Vagina (tissue), 2 donors: Measurements from ENCODE around the gene DUSP21. TPM values are rescaled to one million over a fixed set of nuclear protein-coding genes. Genes with fewer than 3 reads are reported as not detected.

Source experiments
- DNase-seq, 2 donors: peaks; one replicate each; pipeline ENCODE4 v3.0.0-alpha.2; 2017; ENCODE audit errors: extremely low spot score in 2 of 2
- H3K27ac ChIP-seq: fragments of 200-600 bp; sonication (generic); one replicate; pipeline ENCODE4 v1.5.1; 2019
- H3K27me3 ChIP-seq: fragments of 200-600 bp; sonication (generic); one replicate; pipeline ENCODE4 v1.5.1; 2019
- H3K36me3 ChIP-seq, 2 donors: fragments of 200-600 bp; sonication (generic); one replicate each; pipeline ENCODE4 v1.5.1; 2017 to 2019
- H3K4me1 ChIP-seq: fragments of 200-600 bp; sonication (generic); one replicate; pipeline ENCODE4 v1.5.1; 2019
- H3K4me3 ChIP-seq, 2 donors: fragments of 200-600 bp; sonication (generic); 1 replicate in 1 of 2; 2 replicates in 1 of 2; pipeline ENCODE4 v1.5.1; 2016 to 2019
- H3K9me3 ChIP-seq: fragments of 200-600 bp; sonication (generic); one replicate; pipeline ENCODE4 v1.5.1; 2019
- CTCF ChIP-seq, 3 experiments: fragments of 450-650 bp in 2 of 3; fragments of 200-600 bp in 1 of 3; sonication (generic) in 1 of 3; IDR thresholded peaks; one replicate each; pipeline ENCODE4 v1.5.1; 2017 to 2019; ENCODE audit warnings: antibody characterized with exemption in 3 of 3, mild to moderate bottlenecking in 2 of 3, moderate library complexity in 2 of 3
- POLR2A ChIP-seq, 2 donors: fragments of 450-650 bp; IDR thresholded peaks; one replicate each; pipeline ENCODE4 v1.6.1; 2017; ENCODE audit warnings: antibody characterized with exemption in 2 of 2, mild to moderate bottlenecking in 2 of 2, moderate library complexity in 2 of 2
- POLR2AphosphoS5 ChIP-seq, 2 donors: sonication (generic); formaldehyde crosslinking; IDR thresholded peaks; one replicate each; pipeline ENCODE4 v1.9.0; 2017; ENCODE audit warnings: antibody characterized with exemption in 2 of 2, mild to moderate bottlenecking in 2 of 2, low read depth in 1 of 2; ENCODE audit not compliant: insufficient read depth in 1 of 2
- intact Hi-C: fragments of 100-400 bp; cut with DNase I; formaldehyde crosslinking; loops from one replicate; pipeline ENCODE4 v1.15.1; 2023
- total RNA-seq: library from RNA; depleted of rRNA; stranded (reverse); fragments of >200 nt; gene quantifications from one replicate; pipeline ENCODE4 v1.2.3, GENCODE V29; 2016

Gene DUSP21
- total RNA-seq: not detected

DNA sequence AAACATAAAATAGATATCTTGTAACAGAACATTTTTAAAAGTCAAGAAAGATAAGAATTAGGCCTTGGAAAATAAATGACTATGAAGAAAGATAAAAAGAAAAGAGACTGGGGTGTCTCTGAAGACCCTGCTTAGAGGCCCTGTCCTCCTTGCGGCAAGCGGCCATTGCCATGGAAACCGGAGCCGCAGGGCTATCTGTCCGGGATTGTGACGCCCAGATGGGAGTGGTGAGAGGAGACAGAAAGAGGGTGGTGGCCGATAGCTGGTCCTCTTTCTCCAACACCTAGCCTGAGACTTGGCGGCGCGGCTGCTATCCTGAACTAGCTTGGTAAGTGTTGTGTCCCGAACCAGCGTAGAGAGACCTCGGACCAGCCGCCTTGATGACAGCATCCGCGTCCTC is at the start of gene DUSP21:
Gene DUSP21 (plus strand): TSS at position 269 of the 400 bp plus-strand sequence. CDS start 112 bp downstream, at position 381.
- H3K36me3 ChIP-seq: no peaks in the 10 kb centered on the region
- intact Hi-C loops: no loop called here
- no peak within 1 kb of the TSS for H3K27ac ChIP-seq
- TF ChIP-seq POLR2AphosphoS5 (IDR thresholded peaks at IDR 0.05; ENCODE audit: insufficient read depth in 1 of 2, low read depth in 1 of 2) (no peak), POLR2A (IDR thresholded peaks at IDR 0.05) (no peak), CTCF (IDR thresholded peaks at IDR 0.05) (no peak)
- H3K4me3 ChIP-seq: no peak within 1 kb of the TSS
- no peaks in the 10 kb centered on the region for H3K4me1 ChIP-seq
- no peak for DNase-seq
- no peaks in the 10 kb centered on the region for H3K27me3 ChIP-seq
- no peaks in the 10 kb centered on the region for H3K9me3 ChIP-seq

DNA sequence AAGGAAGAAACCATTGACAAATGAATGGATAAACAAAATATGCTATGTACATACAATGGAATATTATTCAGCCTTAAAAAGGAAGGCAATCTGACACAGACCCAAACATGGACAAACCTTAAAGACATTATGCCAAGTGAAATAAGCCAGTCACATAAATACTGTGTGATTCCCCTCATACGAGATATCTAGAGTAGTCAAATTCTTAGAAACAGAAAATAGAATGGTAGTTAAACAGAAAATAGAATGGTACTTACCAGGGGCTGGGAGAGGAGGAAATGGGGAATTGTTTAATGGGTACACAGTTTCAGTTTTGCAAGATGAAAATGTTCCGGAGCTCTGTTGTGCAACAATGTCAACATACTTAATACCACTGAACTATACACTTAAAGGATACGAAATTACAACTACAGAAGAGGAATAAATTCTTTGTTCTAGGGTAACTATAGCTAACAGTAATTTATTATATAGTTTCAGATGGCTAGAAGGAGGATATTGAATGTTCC is 47.8 kb upstream of the DUSP21 start:
- intact Hi-C loops: no loop called here
- no peaks in the 10 kb centered on the region for H3K9me3 ChIP-seq
- no peak overlapping the region for H3K4me3 ChIP-seq
- DNase-seq: no peak
- no peaks in the 10 kb centered on the region for H3K4me1 ChIP-seq
- TF ChIP-seq CTCF (IDR thresholded peaks at IDR 0.05): no peak
- no peak for TF ChIP-seq POLR2AphosphoS5 (IDR thresholded peaks at IDR 0.05; ENCODE audit: insufficient read depth in 1 of 2, low read depth in 1 of 2)
- no peak for TF ChIP-seq POLR2A (IDR thresholded peaks at IDR 0.05)
- no peaks in the 10 kb centered on the region for H3K36me3 ChIP-seq
- H3K27ac ChIP-seq: no peak overlapping the region
- H3K27me3 ChIP-seq: no peaks in the 10 kb centered on the region

- intact Hi-C loops: no loop called here
- H3K27ac ChIP-seq: no peak overlapping the region
- TF ChIP-seq POLR2A (IDR thresholded peaks at IDR 0.05) (no peak), POLR2AphosphoS5 (IDR thresholded peaks at IDR 0.05; ENCODE audit: insufficient read depth in 1 of 2, low read depth in 1 of 2) (no peak), CTCF (IDR thresholded peaks at IDR 0.05) (no peak)
- no peaks in the 10 kb centered on the region for H3K36me3 ChIP-seq
- no peaks in the 10 kb centered on the region for H3K9me3 ChIP-seq
- no peak for DNase-seq
- no peaks in the 10 kb centered on the region for H3K27me3 ChIP-seq
- no peaks in the 10 kb centered on the region for H3K4me1 ChIP-seq
- no peak overlapping the region for H3K4me3 ChIP-seq
Measured at GRCh38 chrX:44802613-44803012, 41.2 kb upstream of the DUSP21 start.

DNA sequence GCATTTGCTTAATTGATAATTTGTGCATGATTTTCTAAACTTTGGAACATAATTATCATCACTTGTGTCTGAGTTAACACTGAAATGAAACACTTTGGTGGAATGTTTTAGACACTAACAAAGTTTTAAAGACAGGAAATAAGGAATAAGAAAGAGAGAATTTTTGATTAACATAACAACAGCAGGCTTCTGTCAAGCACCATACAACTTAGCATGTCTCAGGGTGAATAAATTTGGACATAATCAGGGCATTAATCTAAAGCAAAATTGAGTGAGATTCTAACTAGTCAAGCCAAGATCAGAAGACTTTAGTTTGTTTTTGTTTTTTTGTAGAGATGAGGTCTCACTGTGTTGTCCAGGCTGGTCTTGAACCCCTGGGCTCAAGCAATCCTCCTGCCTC is 28.1 kb upstream of the DUSP21 start:
- no peaks in the 10 kb centered on the region for H3K27me3 ChIP-seq
- no peak for DNase-seq
- no peaks in the 10 kb centered on the region for H3K36me3 ChIP-seq
- H3K4me1 ChIP-seq: no peaks in the 10 kb centered on the region
- no peak overlapping the region for H3K4me3 ChIP-seq
- TF ChIP-seq POLR2A (IDR thresholded peaks at IDR 0.05) (no peak), CTCF (IDR thresholded peaks at IDR 0.05) (no peak), POLR2AphosphoS5 (IDR thresholded peaks at IDR 0.05; ENCODE audit: insufficient read depth in 1 of 2, low read depth in 1 of 2) (no peak)
- H3K9me3 ChIP-seq: no peaks in the 10 kb centered on the region
- no peak overlapping the region for H3K27ac ChIP-seq
- intact Hi-C loops: no loop called here

DNA sequence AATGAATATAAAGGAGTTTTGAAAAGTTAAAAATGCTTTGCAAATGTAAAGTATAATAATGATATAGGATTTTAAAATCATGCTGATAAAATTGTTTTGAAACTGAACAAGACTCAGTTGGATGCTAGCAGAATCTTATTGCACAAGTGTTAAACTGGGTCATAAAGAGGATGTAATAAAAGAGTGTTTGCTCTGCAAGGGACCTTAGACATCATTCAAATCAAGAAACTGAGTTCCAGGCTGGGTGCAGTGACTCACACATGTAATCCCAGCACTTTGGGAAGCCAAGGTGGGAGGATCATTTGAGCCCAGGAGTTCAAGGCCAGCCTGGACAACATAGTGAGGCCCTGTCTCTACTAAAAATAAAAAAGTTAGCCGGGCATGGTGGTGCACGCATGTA is 27.5 kb upstream of the DUSP21 start:
- Histone ChIP-seq H3K4me1 (no peaks in the 10 kb centered on the region), H3K9me3 (no peaks in the 10 kb centered on the region), H3K27ac (no peak overlapping the region), H3K4me3 (no peak overlapping the region), H3K36me3 (no peaks in the 10 kb centered on the region), H3K27me3 (no peaks in the 10 kb centered on the region)
- TF ChIP-seq CTCF (IDR thresholded peaks at IDR 0.05) (no peak), POLR2A (IDR thresholded peaks at IDR 0.05) (no peak), POLR2AphosphoS5 (IDR thresholded peaks at IDR 0.05; ENCODE audit: insufficient read depth in 1 of 2, low read depth in 1 of 2) (no peak)
- intact Hi-C loops: no loop called here
- no peak for DNase-seq
